PFSK-1 (cell line): ENCODE results near the gene TYROBP.

Experiments
- FOXP2 ChIP-seq: optimal IDR thresholded peaks from 2 replicates; pipeline ENCODE3; 2011; ENCODE audit warnings: borderline replicate concordance, control low read depth, inconsistent platforms; ENCODE audit not compliant: insufficient read depth; ENCODE audit errors: extremely low read length, extremely low read depth
- POLR2AphosphoS5 ChIP-seq: IDR thresholded peaks from 2 replicates; pipeline ENCODE4 v1.6.1; 2012; ENCODE audit warnings: low read depth, mild to moderate bottlenecking, control low read depth, low read length, moderate library complexity
- REST ChIP-seq, 2 experiments: IDR thresholded peaks; 2 replicates each; pipeline versions ENCODE4 v1.6.1 to v1.8.0; 2011 to 2012; ENCODE audit warnings: low read depth in 2 of 2, low read length in 2 of 2, control low read depth in 1 of 2, inconsistent platforms in 1 of 2, mild to moderate bottlenecking in 1 of 2, moderate library complexity in 1 of 2; ENCODE audit not compliant: insufficient read depth in 1 of 2
- SIN3A ChIP-seq: IDR thresholded peaks from 2 replicates; pipeline ENCODE4 v1.6.1; 2012; ENCODE audit warnings: mild to moderate bottlenecking, low read length, moderate library complexity, borderline replicate concordance; ENCODE audit not compliant: insufficient read depth
- TAF1 ChIP-seq: IDR thresholded peaks from 2 replicates; pipeline ENCODE4 v1.6.1; 2012; ENCODE audit warnings: low read length, control low read depth, borderline replicate concordance; ENCODE audit not compliant: insufficient read depth

Gene TYROBP

GRCh38 chr19:35890113-35890650 lies 17.9 kb downstream of the TYROBP start:
- TF ChIP-seq TAF1 (no peak), REST (IDR thresholded peaks at IDR 0.05; ENCODE audit: insufficient read depth in 1 of 2, low read depth in 2 of 2, low read length in 2 of 2) (no peak), POLR2AphosphoS5 (no peak), FOXP2 (no peak), SIN3A (no peak)

- no peak for TF ChIP-seq REST (IDR thresholded peaks at IDR 0.05; ENCODE audit: insufficient read depth in 1 of 2, low read depth in 2 of 2, low read length in 2 of 2)
- no peak for TF ChIP-seq POLR2AphosphoS5
- no peak for TF ChIP-seq FOXP2
- TF ChIP-seq SIN3A, result no peak
- no peak for TF ChIP-seq TAF1
These were observed 18.6 kb downstream of the TYROBP start for GRCh38 chr19:35889370-35890112.

GRCh38 chr19:35888398-35888797 lies 19.7 kb downstream of the TYROBP start:
- TF ChIP-seq REST (IDR thresholded peaks at IDR 0.05; ENCODE audit: insufficient read depth in 1 of 2, low read depth in 2 of 2, low read length in 2 of 2) (no peak), SIN3A (no peak), FOXP2 (no peak), TAF1 (no peak), POLR2AphosphoS5 (no peak)

GRCh38 chr19:35887197-35887596 lies 20.9 kb downstream of the TYROBP start:
- TF ChIP-seq REST (IDR thresholded peaks at IDR 0.05; ENCODE audit: insufficient read depth in 1 of 2, low read depth in 2 of 2, low read length in 2 of 2) (no peak), SIN3A (no peak)

- TF ChIP-seq REST (IDR thresholded peaks at IDR 0.05; ENCODE audit: insufficient read depth in 1 of 2, low read depth in 2 of 2, low read length in 2 of 2), result no peak
- TF ChIP-seq SIN3A, result no peak
- TF ChIP-seq TAF1, result no peak
- no peak for TF ChIP-seq POLR2AphosphoS5
- no peak for TF ChIP-seq FOXP2
These were observed 22.2 kb downstream of the TYROBP start for GRCh38 chr19:35885904-35886303.
